Adrenal gland (tissue), 5 donors: ENCODE results near the gene PLEKHA7.

Experiments
- CTCF ChIP-seq, 6 experiments: fragments of 450-650 bp in 4 of 6; fragments of 200-600 bp in 2 of 6; sonication (generic) in 1 of 6; IDR thresholded peaks; 1 replicate in 5 of 6; 2 replicates in 1 of 6; pipeline versions ENCODE4 v1.5.1 to v1.8.0; 2016 to 2021; ENCODE audit warnings: antibody characterized with exemption in 6 of 6, mild to moderate bottlenecking in 2 of 6, moderate library complexity in 1 of 6
- POLR2A ChIP-seq, 2 donors: fragments of 450-650 bp; IDR thresholded peaks; one replicate each; pipeline ENCODE4 v1.6.1; 2017; ENCODE audit warnings: antibody characterized with exemption in 2 of 2, mild to moderate bottlenecking in 2 of 2, moderate library complexity in 1 of 2
- donor health status: DM: no; HTN: no; CAD: no.

- TF ChIP-seq CTCF (IDR thresholded peaks at IDR 0.05): no peak
- no peak for TF ChIP-seq POLR2A (IDR thresholded peaks at IDR 0.05)
Measured at GRCh38 chr11:16933291-16933690, 80.9 kb downstream of the PLEKHA7 start.
